Epithelial cell of esophagus (primary cell): Measurements from ENCODE around the gene SEC31A.
A peak's percentile ranks its signal among the peaks of the same experiment; 100 is the strongest.

ENCODE experiments used
- DNase-seq: peaks from one replicate; pipeline ENCODE4 v3.0.0; 2010; ENCODE audit warnings: low read depth
- H3K4me3 ChIP-seq: 2 replicates; pipeline ENCODE4 v1.5.1; 2011; ENCODE audit warnings: mild to moderate bottlenecking, low read length, control low read depth
- TF ChIP-seq, protein P1 (sequence below): IDR thresholded peaks from 2 replicates; pipeline ENCODE4 v1.5.1; 2011; ENCODE audit warnings: low read depth, mild to moderate bottlenecking, low read length, control low read depth, inconsistent platforms; ENCODE audit not compliant: insufficient read depth; ENCODE audit errors: missing control alignments

The SEC31A gene

DNA sequence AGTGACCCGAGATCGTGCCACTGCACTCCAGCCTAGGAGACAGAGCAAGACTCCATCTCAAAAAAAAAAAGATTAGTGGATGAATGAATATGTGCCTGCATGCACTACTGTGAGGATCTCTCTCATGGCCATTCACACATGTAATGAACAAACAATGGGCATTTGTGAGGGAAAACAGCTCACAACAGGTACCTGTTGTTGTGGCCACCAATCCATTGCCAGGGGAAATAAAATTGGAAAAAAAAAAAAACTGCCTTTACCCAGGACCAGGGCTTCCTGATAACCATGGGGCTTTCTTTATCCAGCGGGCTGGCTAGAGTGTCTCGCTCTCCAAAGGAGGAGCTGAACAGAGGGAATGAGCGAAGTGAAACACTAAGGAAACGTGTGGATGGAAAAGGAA is 99.8 kb downstream of the SEC31A start:
- DNase-seq = no peak
- TF ChIP-seq, protein P1, sequence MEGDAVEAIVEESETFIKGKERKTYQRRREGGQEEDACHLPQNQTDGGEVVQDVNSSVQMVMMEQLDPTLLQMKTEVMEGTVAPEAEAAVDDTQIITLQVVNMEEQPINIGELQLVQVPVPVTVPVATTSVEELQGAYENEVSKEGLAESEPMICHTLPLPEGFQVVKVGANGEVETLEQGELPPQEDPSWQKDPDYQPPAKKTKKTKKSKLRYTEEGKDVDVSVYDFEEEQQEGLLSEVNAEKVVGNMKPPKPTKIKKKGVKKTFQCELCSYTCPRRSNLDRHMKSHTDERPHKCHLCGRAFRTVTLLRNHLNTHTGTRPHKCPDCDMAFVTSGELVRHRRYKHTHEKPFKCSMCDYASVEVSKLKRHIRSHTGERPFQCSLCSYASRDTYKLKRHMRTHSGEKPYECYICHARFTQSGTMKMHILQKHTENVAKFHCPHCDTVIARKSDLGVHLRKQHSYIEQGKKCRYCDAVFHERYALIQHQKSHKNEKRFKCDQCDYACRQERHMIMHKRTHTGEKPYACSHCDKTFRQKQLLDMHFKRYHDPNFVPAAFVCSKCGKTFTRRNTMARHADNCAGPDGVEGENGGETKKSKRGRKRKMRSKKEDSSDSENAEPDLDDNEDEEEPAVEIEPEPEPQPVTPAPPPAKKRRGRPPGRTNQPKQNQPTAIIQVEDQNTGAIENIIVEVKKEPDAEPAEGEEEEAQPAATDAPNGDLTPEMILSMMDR = no peak
- no peak overlapping the region for H3K4me3 ChIP-seq

DNA sequence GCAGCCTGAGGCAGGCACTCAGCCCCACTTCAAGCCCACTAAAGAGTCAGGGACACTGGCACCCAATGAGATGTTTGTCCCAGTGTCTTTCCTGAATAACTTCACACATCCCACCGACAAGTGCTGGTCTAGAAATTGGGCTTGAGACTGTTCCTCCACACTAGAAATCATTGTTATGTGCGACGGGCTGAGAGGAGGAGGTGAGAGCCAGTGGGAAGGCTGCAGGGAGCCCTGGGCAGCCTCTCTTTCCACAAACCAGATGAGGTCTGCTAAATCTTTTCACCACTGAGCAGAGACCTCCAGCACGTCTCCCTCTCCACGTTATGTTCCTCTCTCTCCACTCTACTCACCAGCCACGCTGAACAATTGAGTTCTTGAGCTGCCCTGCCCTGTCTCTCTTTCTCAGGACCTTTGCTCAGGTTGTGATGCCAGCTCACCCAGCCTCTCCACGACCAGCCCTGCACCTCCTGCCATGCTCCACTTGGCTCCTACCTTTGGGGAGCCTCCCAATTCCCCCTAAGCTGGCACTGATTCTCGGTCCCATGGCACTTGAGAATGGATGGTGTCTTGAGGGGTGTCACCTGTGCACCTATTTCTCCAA is 100.8 kb downstream of the SEC31A start:
- no peak overlapping the region for H3K4me3 ChIP-seq
- TF ChIP-seq, protein P1 = no peak
- DNase-seq = no peak

DNA sequence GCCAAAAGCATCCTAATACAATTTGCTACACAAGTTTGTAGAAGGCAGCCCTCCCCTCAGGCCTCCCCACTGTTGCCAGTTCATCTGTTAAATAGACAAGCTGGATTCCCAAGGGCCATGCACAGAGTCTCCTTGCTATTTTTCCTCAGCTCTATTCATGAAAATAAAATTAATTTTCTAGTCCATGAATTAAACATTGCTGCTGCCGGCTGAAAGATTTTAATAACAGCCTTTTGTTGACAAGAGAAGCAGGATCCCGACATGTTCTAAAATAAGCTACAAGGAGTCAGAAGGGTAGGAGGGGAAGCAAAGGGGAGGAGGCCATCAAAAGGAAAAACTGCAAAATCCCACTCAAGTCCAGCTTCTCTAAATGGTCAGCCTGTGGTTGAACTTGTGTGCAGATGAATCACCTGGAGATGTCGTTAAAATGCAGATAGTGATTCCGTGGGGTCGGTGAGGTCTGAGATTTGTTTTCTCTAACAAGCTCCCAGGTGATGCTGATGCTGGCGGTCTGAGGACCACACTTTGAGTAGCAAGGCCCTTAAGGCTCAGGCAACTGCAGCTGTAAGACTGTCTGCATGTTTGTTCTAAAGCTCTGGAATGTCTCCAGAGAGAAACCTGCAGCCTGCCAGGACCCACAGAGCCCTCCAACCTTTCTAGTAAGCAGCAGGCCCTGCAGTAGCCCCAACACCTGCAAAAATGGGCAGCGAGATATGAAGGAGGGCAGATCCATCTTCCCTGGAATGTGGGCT is 101.8 kb downstream of the SEC31A start:
- DNase-seq = no peak
- H3K4me3 ChIP-seq = no peak overlapping the region
- TF ChIP-seq, protein P1 = no peak

DNA sequence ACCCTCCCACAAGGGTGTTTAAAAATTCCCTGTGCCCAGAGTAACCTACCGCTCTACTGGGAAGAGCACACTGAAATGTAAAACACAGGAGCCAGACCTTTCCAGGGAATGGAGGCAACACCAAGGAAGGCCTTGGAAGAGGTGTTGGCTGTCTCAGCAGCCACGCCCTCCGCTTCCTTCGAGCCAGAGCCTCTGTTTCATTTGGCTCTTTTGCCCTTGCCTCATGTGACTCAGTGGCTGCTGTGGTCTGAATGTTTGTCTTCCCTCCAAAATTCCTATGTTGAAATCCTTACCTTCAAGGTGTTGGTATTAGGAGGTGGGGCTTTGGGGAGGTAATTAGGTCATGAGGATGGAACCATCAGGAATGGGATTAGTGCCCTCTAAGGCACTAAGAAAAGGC is 103.6 kb downstream of the SEC31A start:
- no peak overlapping the region for H3K4me3 ChIP-seq
- TF ChIP-seq, protein P1 = no peak
- peak; percentile 91 for DNase-seq

DNA sequence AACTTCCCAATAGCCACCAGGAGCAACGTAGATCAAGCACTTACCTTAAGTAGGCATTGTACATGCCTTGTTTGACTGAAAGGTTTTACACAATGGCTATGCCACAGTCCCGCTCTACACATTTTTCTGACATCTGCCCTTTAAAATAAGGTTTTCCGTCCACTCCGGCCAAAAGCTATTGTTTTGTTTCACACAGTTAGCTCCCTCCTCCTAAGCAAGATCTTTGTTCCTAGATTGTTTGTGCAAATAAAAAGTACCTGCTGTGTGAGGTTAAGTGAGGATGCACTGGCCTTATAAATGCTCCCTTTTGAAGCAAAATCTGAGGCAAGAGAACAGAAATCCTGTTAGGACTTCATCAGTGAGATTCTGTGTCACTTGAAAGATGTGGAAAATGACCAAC is 104.1 kb downstream of the SEC31A start:
- DNase-seq = no peak
- TF ChIP-seq, protein P1 = no peak

DNA sequence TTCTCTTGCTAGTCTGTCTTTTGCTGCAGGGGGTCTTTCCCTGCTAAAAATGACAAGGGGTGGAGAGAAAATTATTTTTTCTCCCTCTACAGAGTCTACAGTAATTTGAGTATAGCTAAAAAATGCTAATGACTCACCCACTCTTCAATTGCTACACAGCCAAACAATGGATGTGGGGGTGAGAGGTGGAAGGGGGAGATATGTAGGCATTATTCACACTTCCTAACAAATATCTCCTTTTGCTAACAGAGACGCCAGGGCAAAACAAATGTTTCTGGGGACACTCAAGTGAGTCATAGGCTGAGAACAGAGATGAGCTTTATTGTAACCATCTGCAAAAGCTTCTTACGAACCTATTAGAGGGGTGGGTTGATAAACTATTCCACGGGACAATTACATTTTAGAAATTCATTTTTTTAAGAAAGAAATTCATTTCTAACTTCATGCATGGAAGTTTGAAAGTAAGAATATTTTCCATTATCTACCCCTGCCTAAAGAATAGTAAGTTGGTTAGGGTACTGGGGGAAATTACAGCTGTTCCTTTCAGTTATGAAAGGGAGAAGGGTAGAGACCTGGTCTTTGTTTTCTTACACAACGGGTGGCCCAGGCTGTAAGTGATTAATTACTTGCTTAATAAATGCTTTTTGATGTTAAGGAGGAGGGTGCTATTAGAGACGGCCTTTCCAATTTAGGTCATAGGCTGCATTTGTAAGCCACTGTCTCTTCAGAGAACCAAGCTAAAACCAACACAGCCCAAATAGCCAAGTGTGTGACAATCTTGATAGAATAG is 105.1 kb downstream of the SEC31A start:
- TF ChIP-seq, protein P1 = no peak
- DNase-seq = peak; percentile 89
- no peak overlapping the region for H3K4me3 ChIP-seq

More for the DNA sequence above, 104.1 kb downstream of the SEC31A start:
- no peak overlapping the region for H3K4me3 ChIP-seq
